RCC 7860 (cell line): Measurements from ENCODE around the gene DELE1.
"Not testable (repeated sequence)": the region's sequence is repeated elsewhere in the genome, so short reads cannot be mapped to it uniquely, and the experiment has no call there.

Experiments used
- DNase-seq: peaks from one replicate; pipeline ENCODE4 v3.0.0-alpha.2; 2015; ENCODE audit warnings: low spot score
- FAIRE-seq: peaks from 2 replicates; lab custom pipeline; 2012; peaks lifted over from hg19 to GRCh38; lab: Jason Lieb, UNC

DELE1 gene

DNA sequence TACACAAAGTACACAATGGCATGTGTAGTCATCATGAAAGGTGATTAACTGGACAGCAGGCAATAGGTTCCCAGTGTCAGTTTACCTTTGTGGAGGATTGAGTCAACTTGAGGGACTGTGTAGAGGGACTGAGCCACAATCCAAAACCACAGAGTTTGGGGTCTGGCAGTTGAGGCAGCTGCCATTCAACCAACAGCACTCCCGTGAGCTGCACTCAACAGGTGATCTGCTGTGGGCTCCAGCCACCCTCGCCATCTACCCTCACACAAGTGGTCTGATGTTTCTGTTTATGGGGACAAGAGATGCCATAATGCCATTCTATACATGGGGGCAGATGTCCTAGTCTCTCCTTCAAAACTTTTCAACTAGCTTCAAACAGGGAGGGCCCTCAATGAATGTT is 2.9 kb upstream of the DELE1 start:
- DNase-seq (no peak), FAIRE-seq (no peak)

DNA sequence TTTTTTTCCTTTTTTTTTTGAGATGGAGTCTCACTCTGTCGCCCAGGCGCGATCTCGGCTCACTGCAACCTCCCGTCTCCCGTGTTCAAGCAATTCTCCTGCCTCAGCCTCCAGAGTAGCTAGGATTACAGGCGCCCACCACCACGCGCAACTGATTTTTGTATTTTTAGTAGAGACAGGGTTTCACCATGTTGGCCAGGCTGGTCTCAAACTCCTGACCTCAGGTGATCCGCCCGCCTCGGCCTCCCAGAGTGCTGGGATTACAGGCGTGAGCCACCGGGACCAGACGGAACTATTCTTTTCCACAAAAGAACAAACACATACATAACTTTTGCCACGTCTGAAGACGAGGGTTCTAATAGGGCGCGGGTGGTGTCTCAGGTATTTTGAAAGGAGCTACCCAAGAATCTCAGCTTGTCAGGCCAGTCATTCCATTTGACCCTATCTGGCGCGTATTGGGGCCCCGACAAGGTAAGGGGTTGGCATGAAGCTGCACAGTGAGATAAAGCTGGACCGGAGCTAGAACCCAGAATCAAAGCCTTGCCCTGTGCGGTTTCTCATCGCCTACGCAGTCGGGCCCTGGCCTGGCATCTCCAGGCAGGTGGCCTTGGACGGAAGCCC is 734 bp upstream of the DELE1 start:
- DNase-seq, FAIRE-seq: not testable (repeated sequence)

DNA sequence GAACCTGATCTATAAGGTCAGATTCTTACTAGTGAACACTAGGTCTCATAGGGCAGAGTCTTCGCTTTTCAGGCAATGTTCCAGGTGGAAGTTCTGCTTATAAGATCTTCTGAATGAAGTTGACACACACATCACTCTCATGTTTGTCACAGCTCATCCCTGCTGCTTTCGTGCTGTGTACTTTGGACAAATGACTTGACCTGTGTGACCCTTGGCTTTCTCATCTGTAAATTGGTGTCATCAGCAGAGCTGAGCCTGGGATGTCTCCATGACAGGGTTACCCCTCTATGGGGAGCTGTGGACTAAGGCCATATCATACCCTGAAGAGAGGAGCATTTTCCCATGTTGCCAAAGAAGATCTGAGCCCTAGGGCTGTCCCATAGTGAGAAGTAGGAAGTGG is 2.8 kb downstream of the DELE1 start:
- FAIRE-seq (no peak), DNase-seq (no peak)

DNA sequence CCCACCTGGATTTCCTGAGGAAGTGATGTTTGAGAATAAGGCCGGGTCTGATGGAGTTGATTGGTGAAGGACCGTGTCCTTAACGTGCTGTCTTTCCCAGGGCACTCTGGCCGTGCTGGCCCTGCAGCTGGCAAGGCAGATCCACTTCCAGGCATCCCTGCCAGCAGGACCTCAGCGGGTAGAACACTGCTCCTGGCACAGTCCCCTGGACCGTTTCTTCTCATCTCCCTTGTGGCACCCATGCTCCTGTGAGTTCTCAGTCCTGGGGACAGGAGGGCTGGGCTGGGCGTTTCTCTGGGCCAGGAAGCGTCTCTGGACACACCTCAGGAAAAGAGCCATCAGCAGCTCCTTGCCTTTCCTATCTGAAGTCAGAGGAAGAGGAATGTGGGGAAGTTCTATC is 4.4 kb downstream of the DELE1 start:
- FAIRE-seq (no peak), DNase-seq (no peak)

DNA sequence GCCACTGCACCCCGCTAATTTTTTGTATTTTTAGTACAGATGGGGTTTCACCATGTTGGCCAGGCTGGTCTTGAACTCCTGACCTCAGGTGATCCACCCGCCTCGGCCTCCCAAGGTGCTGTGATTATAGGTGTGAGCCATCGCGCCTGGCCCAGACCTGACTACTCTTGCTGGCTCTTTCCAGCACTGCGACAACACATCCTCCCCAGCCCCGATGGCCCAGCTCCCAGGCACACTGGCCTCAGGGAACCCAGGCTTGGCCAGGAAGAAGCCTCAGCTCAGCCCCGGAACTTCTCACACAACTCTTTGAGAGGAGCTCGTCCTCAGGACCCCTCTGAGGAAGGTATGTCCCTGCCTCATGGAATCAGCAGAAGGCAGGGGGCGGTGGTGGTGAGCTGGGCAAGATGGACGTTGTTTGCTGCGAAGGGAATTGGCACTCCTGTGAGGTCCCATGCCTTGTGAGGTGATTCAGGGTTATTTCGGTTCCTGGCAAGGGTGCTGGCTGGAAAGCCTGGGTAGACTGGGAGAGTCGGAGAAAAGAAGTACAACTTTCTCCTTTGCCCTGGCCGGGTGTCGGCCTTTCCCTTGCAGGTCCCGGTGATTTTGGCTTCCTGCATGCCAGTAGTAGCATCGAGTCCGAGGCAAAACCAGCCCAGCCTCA is 5.9 kb downstream of the DELE1 start:
- DNase-seq (no peak), FAIRE-seq (no peak)

DNA sequence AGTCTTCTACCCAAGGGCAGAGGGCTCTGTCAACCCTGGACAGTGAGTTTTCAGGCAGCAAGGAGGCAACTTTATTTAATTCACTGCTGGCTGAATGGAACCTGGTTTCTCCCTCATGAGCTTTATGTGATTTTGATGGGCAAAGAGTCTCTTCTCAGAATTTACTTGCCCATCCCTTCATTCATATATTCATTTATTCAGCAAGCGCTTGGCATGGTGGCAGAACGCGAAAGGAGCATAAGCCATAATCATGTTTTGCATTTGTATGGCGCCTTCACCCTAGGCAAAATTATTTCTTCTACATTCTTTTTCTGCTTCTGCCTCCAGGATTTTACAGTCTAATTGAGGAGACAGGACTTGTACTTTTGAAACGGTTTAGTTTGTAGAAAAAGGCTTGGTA is 8.0 kb downstream of the DELE1 start:
- FAIRE-seq (no peak), DNase-seq (no peak)

DNA sequence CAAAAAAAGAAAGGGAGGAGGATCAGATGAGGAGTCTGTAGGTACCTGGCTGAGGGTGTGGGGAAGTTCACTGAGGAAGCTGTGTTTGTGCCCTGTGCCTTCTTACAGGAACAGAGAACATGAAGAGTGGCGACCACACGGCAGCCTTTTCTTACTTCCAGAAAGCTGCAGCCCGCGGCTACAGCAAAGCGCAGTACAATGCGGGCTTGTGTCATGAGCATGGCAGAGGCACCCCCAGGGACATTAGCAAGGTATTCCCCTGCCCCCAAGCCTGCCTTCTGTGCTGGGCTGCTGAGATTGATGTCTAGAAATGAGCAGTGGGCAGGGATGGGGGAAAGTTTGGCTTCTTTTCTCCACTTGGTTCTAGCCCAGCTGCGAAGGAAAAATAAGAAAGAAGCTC is 9.5 kb downstream of the DELE1 start:
- DNase-seq = no peak
- no peak for FAIRE-seq

DNA sequence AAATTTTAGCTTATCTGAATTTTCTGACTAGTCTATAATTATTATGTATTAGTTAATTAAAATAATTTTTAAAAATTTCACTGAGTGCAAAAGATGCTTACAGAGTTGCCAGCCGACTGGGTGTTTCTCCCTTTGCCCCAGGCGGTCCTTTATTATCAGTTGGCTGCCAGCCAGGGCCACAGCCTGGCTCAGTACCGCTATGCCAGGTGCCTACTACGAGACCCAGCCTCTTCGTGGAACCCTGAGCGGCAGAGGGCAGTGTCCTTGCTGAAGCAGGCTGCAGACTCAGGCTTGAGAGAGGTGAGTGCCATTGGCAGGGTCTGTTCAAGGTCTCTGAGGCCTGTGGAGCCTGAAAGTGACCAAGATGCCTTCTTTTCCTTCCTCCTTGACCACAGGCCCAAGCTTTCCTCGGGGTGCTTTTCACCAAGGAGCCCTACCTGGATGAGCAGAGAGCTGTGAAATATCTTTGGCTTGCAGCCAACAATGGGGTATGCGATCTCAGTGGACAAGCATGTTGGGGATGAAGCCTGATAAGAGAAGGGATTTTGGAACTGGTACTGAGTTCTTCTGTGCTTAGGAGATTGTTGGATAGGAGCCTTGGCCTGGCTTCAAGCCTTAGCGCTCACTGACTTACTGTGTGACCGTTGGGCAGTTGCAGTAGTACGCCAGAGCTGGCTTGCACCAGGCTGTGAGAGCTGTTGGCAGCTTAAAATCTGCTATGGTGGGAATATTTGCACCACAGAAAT is 10.6 kb downstream of the DELE1 start:
- FAIRE-seq = no peak

DNA sequence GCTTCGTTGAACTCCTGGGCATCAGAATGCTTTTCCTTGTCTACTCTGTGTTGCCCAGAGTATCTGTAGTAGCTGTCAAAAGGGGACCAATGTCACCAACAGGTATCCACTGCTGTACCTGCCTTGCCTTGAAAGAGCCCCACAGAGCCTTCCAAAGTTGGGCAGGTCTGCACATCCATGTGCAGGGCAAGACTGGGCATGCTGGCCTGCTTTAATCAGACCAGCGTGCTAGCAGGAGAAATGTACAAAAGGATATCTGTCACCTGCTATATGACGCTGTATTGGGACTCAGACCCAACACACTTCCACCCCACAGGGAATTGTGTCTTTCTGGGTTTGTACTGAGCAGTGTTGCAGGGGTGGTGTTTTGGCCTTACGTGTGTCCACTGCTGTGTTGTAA is 11.9 kb downstream of the DELE1 start:
- DNase-seq = no peak
- no peak for FAIRE-seq

More for the DNA sequence above, 10.6 kb downstream of the DELE1 start:
- DNase-seq = no peak

DNA sequence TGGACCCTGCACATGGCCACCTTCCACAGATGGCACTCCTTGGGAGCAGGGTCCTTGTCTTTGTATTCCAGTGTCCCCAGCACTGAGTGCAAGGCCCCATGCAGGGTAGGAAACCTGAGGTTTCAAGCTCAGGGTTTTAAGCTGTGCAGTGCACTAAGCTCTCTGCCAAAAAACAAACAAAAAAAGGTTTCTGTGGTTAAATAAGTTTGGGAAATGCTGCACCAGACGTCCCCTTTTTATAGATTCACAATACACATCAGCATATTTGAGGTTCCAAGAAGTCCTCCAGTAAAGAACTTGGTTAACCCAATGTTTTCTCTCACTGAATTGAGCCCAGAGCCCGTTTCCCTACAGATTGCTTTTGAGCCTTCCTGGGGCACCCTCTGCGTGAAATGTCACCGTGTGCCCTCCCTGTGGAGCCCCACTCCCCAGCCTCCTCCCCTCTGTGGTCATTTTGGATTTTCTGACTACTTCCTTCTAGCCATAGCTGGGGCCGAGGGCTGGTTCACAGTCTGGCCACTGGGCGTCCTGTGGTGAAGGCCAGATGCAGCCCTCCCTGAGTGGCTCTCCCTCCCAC is 17.1 kb downstream of the DELE1 start:
- FAIRE-seq (no peak), DNase-seq (no peak)

DNA sequence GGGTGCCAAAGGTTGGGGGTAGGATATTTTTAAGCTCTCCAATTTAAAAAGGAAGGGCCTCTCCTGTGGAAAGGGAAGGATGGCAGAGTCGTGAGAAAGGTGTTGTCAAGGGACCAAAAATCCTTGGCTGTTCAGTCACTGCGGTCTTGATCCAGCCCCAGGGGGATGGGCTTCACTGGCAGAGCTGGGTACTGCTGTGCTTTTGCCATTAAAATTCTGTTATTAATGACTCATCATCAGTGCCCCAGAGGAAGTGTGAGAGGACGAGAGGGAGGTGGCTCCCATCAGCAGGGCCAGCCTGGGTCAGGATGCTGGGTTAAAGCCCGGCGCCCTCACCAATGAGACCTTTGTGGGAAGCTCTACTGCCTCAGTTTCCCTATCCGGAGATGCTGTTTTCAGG is 17.6 kb downstream of the DELE1 start:
- FAIRE-seq (no peak), DNase-seq (no peak)

DNA sequence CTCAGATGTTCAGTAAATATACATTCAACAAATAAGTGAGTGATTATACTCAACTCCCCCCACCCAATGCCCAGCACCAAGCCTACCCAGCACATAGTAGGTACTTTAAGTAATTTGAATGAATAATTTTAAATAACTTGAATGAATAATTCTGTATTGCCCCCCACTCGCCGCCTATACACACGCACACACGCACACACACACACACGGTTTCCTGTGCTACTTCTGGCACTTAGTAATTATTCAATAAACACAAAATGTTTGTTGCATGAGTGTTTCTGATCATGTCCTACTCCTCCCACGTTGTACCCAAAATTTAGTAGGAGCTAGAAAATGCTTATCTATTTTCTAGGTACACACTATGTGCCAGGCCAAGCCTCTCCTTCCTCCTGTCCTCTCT is 18.1 kb downstream of the DELE1 start:
- FAIRE-seq = no peak
- DNase-seq = no peak

DNA sequence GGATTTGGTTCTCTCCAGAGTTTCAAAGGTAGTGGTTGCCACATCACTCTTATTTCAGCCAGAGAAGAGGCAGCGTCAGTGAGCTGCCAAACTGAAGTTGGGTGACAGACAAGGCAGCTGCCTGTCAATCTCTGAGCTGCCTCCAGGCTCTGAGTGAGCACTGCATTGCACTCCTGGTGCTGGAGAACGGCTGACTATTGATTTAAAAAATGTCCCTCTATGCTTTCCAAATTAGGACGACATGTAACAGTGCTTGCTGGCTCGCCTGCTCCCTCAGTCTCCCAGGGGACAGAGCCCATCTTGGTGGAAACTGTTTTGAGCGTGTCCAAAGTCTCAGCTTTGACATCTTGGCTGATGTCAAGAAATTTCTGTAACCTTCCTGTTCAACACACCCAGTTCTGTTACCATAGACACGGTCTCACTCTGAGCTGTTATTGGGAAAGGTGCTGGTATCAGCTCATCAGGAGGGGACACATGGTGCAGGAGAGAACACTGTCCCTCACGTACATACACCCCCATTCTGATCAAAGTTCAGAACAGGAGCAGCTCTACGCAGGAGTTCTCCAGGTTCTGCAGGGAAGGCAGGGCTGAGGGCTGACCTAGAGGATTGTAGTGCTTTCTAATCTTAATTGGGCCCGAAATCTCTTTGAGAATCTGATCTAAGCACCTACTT is 18.6 kb downstream of the DELE1 start:
- DNase-seq (no peak), FAIRE-seq (no peak)

DNA sequence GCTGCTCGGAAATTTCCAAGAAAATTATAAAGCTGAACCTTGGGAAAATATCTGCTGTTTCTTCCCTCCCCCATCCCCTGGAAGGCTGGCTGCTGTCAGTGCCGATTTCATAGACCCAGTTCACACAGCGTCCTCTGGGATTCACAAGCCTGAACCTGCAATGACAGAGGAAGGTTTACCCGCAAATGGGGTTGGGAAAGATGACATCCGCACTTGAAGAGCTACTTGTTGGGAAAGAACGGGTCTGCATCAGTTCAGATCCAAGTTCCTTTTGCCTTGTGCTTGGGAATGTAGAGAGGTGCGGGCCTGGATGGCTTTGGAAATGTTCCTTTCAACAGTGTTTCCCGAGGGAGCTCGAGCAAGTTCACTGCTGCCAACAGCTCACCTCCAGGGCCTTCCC is 20.4 kb downstream of the DELE1 start:
- no peak for DNase-seq
- no peak for FAIRE-seq

DNA sequence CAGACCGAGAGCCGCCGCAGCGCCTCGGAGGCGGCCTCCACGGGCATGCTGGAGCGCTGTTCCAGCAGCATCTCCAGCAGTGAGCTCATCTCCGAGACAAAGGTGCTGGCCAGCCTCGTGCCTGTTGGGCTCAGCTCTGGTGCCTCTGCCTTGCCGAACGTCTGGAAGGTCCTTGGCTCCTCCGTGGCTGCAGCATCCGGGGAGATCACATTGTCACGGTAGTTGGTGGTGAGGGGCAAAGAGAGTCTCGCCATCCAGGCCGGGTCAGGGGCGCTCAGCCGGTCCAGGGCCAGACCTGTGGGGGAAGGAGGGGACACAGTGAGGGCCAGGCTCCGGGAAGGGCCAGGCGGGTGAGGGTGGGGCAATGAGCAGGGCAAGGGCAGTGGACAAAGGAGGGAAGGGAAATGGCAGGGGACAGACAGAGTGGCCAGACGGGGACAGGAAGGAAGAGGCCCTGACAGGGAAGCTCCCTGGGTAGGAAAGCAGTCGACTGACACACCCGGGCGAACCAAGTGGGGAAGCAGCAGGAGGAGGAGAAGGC is 21.9 kb downstream of the DELE1 start:
- no peak for DNase-seq
- FAIRE-seq = no peak

DNA sequence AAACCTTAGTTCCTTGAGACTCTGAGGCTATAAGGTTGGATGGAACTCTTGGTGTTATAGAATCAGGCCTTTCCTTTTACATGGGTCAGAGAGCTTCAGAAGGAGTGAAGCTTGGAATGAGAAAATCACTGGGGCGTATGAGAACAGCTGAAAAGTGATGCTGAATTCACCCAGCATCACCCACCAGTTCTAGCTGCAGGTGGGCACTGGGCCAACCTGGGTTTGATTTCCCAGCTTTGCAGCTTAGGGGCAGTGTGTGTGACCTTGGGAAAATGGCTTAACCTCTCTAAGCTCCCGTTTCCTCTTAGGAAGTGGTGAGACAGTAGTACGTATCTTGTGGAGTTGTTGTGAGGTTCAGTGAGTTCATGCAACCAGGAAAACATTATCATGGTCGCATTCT is 23.6 kb downstream of the DELE1 start:
- no peak for FAIRE-seq
- no peak for DNase-seq

DNA sequence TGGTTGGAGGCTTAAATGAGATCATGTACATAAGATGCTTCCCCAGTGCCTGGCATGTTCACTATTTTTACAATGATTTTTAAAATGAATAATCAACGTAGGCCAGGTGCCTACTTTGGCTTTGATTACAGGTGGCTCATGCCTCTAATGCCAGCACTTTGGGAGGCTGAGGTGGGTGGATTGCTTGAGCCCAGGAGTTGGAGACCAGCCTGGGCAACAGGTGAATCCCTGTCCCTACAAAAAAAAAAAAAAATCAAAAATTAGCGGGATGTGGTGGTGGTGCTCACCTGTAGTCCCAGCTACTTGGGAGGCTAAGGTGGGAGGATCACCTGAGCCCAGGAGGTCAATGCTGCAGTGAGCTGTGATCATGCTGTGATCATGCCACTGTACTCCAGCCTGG is 25.1 kb downstream of the DELE1 start:
- DNase-seq = no peak
- FAIRE-seq = no peak

DNA sequence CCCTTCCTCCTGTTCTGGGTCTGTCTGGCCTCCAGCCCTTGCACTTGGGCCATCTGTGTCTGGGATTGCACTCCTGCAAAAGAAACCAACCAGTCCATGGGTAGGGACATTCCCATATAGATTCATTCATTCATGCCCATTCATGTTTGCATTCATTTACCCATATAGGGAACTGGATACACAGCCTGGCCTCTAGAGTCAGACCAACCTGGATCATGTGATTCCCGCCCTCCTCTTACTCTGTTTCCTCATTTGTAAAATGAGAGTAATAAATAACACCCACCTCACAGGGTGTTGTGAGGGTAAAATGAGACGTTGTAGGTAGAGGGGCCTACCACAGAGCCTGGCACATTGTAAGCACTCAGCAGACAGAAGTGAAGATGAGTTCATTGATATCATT is 25.8 kb downstream of the DELE1 start:
- FAIRE-seq (no peak), DNase-seq (no peak)

DNA sequence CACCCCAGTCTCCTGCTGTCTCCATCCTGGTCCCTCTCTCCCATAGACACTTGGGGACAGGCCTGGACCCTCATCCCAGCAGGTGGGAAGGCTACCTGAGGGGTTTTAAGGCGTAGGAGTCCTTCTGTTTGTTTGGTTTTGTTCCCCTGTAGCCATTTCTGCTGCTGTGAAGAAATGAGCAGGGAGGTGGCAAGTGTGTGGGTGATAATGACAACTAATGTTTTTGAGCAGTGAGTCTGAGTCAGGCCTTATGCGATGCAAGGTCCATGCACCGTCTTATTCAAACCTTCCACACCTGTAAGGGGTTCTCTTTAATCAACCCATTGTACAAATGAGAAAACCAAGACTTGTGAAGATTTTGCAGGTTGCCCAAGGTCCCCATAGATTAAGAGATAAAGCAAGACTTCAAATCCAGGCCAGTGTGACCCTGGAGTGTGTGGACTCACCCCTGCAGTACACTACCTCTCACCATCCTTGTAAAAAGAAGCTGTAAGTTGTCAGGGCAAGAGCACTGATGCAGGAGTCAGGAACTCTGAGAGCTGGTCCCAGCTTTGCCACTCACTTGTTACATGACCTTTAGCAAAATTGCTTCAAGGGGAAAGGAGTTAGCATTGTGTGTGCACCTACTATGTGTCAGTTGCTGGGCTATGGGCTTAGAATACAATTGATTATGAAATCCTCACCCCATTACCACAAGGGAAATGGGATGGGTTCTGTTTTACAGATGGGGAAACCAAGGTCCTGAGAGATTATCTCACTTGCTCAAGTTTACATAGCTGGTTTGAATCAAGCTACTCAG is 26.7 kb downstream of the DELE1 start:
- no peak for FAIRE-seq
- DNase-seq = no peak

DNA sequence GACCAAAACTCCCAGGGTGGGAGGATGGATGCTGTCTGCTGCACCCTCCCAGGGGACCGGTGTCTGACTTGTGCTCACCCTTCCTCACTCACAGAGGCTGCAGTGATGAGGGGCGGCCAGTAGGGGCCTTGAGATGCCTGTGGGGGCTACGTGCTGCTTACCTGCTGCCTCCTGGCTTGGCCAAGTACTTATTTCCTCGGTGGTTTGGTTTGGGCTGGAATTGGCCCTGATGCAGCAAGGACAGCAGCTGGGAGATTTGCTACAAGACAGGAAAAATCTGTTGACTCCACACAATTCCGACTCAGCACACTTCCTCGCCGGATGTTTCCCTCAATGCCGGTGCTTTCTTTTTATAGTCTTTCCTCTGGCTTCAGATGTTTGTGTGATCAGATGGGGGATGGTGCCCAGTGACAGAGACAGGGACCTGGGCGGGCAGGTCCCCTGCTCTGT is 27.7 kb downstream of the DELE1 start:
- FAIRE-seq (no peak), DNase-seq (no peak)
